Measurements from ENCODE around the gene GABRR3. TPM values are rescaled to one million over a fixed set of nuclear protein-coding genes. Genes with fewer than 3 reads are reported as not detected.

The GABRR3 gene
- total RNA-seq, 4 donors from 2014 or later: not detected

DNA sequence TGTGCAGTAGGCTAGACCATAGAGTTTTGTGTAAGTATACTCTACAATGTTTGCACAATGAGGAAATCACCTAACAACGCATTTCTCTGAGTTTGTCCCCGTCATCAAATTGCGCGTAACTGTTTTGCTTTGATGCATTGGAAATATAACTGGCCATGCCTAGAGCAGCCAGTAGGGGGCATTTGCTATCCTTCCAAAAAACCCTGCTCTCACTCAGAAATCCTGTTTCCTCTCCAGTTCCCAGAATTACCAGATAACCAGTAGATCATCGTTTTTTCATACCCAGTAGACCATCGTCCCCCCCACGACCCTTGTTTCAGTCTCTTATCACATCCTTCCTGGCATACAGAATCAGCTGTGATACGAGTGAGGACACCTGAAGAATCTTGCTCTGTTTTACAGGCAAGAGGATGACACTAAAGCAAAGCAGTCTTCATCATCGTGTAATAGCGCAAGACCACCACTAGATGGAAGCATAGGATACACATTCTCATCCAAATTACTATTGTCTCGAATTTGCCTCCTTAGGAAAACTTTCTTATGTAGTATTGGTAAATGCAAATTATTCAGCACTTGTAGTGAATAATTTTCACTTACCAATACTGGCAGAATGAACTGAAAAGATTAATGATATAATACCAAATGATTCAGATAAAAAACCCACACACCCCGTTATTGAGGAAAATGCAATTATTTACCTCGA lies 4.4 kb upstream of the GABRR3 start:
- no peak for DNase-seq (ENCODE audit: extremely low spot score)
- H3K36me3 ChIP-seq: no peaks in the 10 kb centered on the region
- intact Hi-C loops (cut with DNase I): loop anchor here (2.0 kb wide), 1 partner anchor 289 kb away; no protein-coding TSS in a partner anchor

DNA sequence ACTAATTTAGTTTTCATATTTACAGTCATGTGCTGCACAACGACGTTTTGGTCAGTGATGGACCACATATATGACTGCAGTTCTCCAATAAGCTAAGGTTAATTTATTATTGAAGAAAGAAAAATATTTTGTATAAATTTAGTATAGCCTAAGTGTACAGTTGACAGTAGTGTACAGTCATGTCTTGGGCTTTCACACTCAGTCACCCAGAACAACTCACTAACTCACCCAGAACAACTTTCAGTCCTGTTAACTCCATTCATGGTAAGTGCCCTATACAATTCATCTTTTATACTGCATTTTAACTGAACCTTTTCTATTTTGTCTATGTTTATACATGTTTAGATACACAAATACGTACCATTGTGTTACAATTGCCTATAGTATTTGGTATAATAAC lies 3.8 kb upstream of the GABRR3 start:
- TF ChIP-seq POLR2AphosphoS5 (IDR thresholded peaks at IDR 0.05) (no peak), EP300 (IDR thresholded peaks at IDR 0.05) (no peak), POLR2A (IDR thresholded peaks at IDR 0.05; ENCODE audit: low read depth) (no peak)
- Histone ChIP-seq H3K4me1 (peaks cover 0 to 4% (median 0%) of the 10 kb centered on the region in 4 donors), H3K27me3 (peaks cover 0 to 21% (median 0%) of the 10 kb centered on the region in 4 donors), H3K9me3 (peaks cover 0 to 8% (median 6%) of the 10 kb centered on the region in 4 donors), H3K27ac (replicated peaks in 1 of 4) (no peak overlapping the region), H3K36me3 (no peaks in the 10 kb centered on the region), H3K4me3 (no peak overlapping the region)
- DNase-seq (ENCODE audit: extremely low spot score): no peak
- 74% methylated on average over 3 of the region's 3 CpGs for WGBS
- intact Hi-C loops (cut with DNase I): no loop called here

More for the DNA sequence above, 4.4 kb upstream of the GABRR3 start:
- TF ChIP-seq, protein P1, sequence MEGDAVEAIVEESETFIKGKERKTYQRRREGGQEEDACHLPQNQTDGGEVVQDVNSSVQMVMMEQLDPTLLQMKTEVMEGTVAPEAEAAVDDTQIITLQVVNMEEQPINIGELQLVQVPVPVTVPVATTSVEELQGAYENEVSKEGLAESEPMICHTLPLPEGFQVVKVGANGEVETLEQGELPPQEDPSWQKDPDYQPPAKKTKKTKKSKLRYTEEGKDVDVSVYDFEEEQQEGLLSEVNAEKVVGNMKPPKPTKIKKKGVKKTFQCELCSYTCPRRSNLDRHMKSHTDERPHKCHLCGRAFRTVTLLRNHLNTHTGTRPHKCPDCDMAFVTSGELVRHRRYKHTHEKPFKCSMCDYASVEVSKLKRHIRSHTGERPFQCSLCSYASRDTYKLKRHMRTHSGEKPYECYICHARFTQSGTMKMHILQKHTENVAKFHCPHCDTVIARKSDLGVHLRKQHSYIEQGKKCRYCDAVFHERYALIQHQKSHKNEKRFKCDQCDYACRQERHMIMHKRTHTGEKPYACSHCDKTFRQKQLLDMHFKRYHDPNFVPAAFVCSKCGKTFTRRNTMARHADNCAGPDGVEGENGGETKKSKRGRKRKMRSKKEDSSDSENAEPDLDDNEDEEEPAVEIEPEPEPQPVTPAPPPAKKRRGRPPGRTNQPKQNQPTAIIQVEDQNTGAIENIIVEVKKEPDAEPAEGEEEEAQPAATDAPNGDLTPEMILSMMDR (IDR thresholded peaks at IDR 0.05): peak; percentile 75 to 92 (median 81)
- TF ChIP-seq POLR2A (IDR thresholded peaks at IDR 0.05; ENCODE audit: low read depth): no peak
- peaks cover 0 to 18% (median 0%) of the 10 kb centered on the region in 4 donors for H3K27me3 ChIP-seq
- peak overlapping the region; percentile 35 to 55 (median 40) for H3K4me3 ChIP-seq
- H3K4me1 ChIP-seq: peaks cover 0 to 4% (median 0%) of the 10 kb centered on the region in 4 donors
- H3K9me3 ChIP-seq: peaks cover 0 to 8% (median 6%) of the 10 kb centered on the region in 4 donors
- 15% methylated on average over 13 of the region's 13 CpGs for WGBS
- no peak overlapping the region for H3K27ac ChIP-seq (replicated peaks in 1 of 4)

DNA sequence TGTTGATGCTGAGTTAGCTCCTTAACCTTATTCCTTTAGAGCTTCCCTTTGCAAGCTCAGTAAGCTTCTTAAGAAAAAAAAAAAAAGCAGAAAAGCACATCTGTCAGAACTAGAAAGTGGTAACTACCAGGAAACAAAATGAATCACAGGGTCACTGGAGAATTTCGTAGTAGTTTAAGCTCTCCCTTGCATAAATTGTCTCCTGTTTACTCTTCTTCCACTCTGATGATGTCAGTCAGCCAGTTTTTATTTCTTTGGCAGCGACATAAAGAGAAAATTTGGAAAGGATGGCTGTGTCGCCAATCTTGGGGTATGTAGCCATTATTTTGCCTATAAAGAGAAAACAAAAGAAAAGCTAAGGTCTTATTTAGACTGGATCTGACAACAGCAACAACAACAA lies 3.2 kb upstream of the GABRR3 start:
- Histone ChIP-seq H3K4me3 (no peak overlapping the region), H3K9me3 (peaks cover 0 to 8% (median 6%) of the 10 kb centered on the region in 4 donors), H3K27ac (replicated peaks in 1 of 4) (no peak overlapping the region), H3K4me1 (peaks cover 0 to 4% (median 0%) of the 10 kb centered on the region in 4 donors), H3K36me3 (no peaks in the 10 kb centered on the region), H3K27me3 (peaks cover 0 to 22% (median 0%) of the 10 kb centered on the region in 4 donors)
- TF ChIP-seq, protein P1 (IDR thresholded peaks at IDR 0.05): no peak
- TF ChIP-seq POLR2A (IDR thresholded peaks at IDR 0.05; ENCODE audit: low read depth): no peak
- TF ChIP-seq EP300 (IDR thresholded peaks at IDR 0.05): no peak
- no peak for TF ChIP-seq POLR2AphosphoS5 (IDR thresholded peaks at IDR 0.05)
- no peak for DNase-seq (ENCODE audit: extremely low spot score)
- whole genome bisulfite sequencing: 71% methylated on average over 3 of the region's 3 CpGs
- intact Hi-C loops (cut with DNase I): no loop called here

DNA sequence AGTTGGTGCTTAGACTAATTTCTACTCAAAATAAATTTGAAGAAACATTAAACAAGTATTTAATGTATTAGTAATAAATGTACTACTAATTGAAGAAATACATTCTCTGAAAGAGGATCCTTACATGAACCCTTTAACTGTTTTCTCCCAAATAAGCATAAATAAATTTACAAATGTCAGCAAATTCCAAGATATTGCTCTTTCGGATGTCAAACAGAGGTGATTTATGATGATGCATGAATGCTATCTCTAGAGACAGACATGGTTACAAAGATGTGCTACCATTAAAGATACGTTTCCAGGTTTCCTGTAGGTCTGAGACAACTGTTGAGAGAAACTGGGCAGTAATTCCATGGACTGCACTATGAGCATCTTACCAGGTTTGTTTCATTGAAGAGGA lies 629 bp downstream of the GABRR3 start:
- H3K9me3 ChIP-seq: no peaks in the 10 kb centered on the region
- TF ChIP-seq, protein P1 (IDR thresholded peaks at IDR 0.05): no peak
- TF ChIP-seq EP300 (IDR thresholded peaks at IDR 0.05) (no peak), POLR2A (IDR thresholded peaks at IDR 0.05; ENCODE audit: low read depth) (no peak), POLR2AphosphoS5 (IDR thresholded peaks at IDR 0.05) (no peak)
- no peak overlapping the region for H3K4me3 ChIP-seq
- intact Hi-C loops (cut with DNase I): no loop called here
- peaks cover 0 to 18% (median 0%) of the 10 kb centered on the region in 4 donors for H3K27me3 ChIP-seq
- no peak for DNase-seq (ENCODE audit: extremely low spot score)
- peaks cover 0 to 2% (median 0%) of the 10 kb centered on the region in 4 donors for H3K4me1 ChIP-seq
- H3K36me3 ChIP-seq: no peaks in the 10 kb centered on the region
- H3K27ac ChIP-seq (replicated peaks in 1 of 4): no peak overlapping the region
- 50% methylated on average over 2 of the region's 2 CpGs for WGBS

DNA sequence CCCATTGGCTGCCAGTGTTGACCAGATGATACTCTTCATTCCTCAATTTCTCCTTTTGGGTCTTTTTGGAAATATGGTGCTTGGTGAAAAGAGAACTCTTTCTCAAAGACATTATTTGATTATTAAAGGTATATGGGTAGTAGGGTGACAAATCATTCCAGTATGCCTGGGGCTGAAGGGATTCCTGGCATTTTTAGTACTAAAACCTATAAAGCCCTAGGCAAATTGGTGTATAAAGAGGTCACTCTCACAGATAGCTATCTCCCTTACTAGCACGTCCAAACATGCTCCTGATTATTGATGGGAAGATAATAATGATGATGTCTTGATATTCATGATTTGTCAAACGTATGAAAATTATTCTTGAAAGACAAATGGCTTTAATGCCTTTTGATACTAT lies 1.1 kb downstream of the GABRR3 start:
- H3K4me1 ChIP-seq: no peaks in the 10 kb centered on the region
- no peak overlapping the region for H3K4me3 ChIP-seq
- no peak for DNase-seq (ENCODE audit: extremely low spot score)
- no peaks in the 10 kb centered on the region for H3K36me3 ChIP-seq
- TF ChIP-seq POLR2AphosphoS5 (IDR thresholded peaks at IDR 0.05) (no peak), POLR2A (IDR thresholded peaks at IDR 0.05; ENCODE audit: low read depth) (no peak), EP300 (IDR thresholded peaks at IDR 0.05) (no peak)
- TF ChIP-seq, protein P1 (IDR thresholded peaks at IDR 0.05): no peak
- H3K9me3 ChIP-seq: no peaks in the 10 kb centered on the region
- intact Hi-C loops (cut with DNase I): no loop called here
- peaks cover 0 to 18% (median 0%) of the 10 kb centered on the region in 4 donors for H3K27me3 ChIP-seq
- 65% methylated on average over 2 of the region's 2 CpGs for WGBS
- H3K27ac ChIP-seq (replicated peaks in 1 of 4): no peak overlapping the region

Measured in esophagus muscularis mucosa (tissue), 4 donors.